WI38 (cell line): ENCODE data around the gene IFIT3.

ENCODE experiments used
- H3K4me3 ChIP-seq: 2 replicates; pipeline ENCODE4 v1.5.1; 2011; ENCODE audit warnings: low read depth, mild to moderate bottlenecking, control low read depth, low read length
- CTCF ChIP-seq: IDR thresholded peaks from 2 replicates; pipeline ENCODE4 v1.5.1; 2012; ENCODE audit warnings: low read depth, mild to moderate bottlenecking, control low read depth, low read length

The IFIT3 gene

GRCh38 chr10:89373916-89374711, 46.3 kb downstream of the IFIT3 start:
- no peak overlapping the region for H3K4me3 ChIP-seq
- no peak for TF ChIP-seq CTCF

- TF ChIP-seq CTCF, result no peak
- H3K4me3 ChIP-seq, result no peak overlapping the region
Observed at GRCh38 chr10:89374713-89375141, 46.9 kb downstream of the IFIT3 start.

GRCh38 chr10:89377705-89378637, 50.2 kb downstream of the IFIT3 start, which contains the start of gene IFIT1B:
TSS of gene IFIT1B (plus strand) at chr10:89378056. CDS start at chr10:89378136, 80 bp downstream.
- TF ChIP-seq CTCF, result no peak
- H3K4me3 ChIP-seq, result no peak within 1 kb of the TSS

GRCh38 chr10:89379103-89379502, 51.3 kb downstream of the IFIT3 start:
- TF ChIP-seq CTCF, result no peak
- H3K4me3 ChIP-seq, result no peak overlapping the region

- no peak for TF ChIP-seq CTCF
- H3K4me3 ChIP-seq, result no peak overlapping the region
Observed at GRCh38 chr10:89382757-89383156, 55.0 kb downstream of the IFIT3 start.

- H3K4me3 ChIP-seq, result no peak overlapping the region
- TF ChIP-seq CTCF, result no peak
Observed at GRCh38 chr10:89384474-89385340, 56.9 kb downstream of the IFIT3 start.
